Pons (tissue), 1 donor: Measurements from ENCODE around the gene TXLNB.

ENCODE experiments used
- DNase-seq: peaks from one replicate; pipeline ENCODE4 v3.0.0-alpha.2; 2016; ENCODE audit warnings: low spot score

The TXLNB gene

DNA sequence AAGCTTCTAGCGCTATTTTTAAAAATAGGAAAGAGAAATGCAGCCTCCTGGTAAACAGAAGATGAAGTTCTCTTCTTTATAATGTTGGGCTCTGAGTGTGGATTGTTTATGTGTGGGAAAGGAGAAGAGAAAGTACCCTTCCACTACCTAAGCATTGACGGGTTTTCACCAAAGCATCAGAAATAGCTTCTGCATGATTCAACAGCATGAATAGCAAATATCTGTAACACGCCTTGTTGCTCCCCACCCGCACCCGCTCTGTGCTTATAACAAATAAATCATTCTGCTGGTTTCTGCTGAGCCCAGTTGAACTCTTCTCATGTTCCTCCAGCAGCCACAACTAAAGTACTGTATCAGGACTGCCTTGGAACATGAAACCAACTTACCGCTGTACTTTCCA is 20.7 kb downstream of the TXLNB start:
- DNase-seq, result peak; percentile 54

DNA sequence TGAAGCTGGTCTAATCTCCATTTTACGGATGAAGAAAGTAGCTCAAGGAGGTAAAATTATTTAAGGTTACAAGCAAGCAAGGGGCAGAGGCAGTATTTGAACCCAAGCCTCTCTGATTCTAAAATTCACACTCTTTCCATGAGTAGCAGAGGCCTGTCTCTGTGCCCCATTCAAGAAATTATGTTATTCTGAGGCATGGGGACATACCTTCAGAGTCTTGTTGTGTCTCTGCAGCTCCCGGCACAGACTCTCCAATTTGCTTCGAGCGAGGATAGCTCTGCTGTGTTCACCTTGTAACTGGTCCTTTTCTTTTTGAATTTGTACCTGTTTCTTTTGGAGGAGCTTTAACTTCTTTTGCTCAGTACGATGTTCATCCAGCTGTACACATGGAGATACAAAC is 21.5 kb downstream of the TXLNB start:
- no peak for DNase-seq

DNA sequence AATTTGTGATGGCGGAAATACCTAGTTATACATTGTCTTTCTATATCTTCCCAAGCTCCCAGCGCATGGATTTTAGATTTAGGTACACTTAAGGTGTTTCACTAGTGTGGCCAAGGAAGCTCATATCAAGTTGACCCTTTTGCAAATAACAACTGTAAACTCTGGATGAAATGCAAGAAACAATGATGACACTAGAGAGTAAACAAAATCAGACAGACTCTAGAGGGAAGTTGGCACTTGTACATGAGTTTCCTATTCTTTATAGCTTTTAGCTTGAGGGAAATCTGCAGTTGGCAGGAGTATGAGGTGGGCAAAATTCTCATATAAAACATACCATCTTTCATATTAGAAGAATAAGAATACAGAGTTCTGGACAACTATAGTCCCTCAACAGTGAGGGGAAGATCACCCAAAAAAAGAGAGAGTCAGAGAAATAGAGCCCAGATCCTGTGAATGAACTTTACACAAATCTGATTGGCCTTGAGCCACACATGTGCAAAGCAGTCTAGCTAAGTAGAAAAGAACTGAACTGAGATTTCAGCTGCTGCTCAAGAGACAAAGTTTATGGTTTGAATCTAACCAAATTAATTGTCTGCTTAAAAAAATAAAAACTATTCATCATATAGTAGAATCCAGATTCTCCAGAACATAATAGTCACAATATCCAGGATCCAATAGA is 26.1 kb downstream of the TXLNB start:
- DNase-seq, result no peak

- peak; percentile 44 for DNase-seq
Observed at GRCh38 chr6:139262519-139263300, 29.1 kb downstream of the TXLNB start.

DNA sequence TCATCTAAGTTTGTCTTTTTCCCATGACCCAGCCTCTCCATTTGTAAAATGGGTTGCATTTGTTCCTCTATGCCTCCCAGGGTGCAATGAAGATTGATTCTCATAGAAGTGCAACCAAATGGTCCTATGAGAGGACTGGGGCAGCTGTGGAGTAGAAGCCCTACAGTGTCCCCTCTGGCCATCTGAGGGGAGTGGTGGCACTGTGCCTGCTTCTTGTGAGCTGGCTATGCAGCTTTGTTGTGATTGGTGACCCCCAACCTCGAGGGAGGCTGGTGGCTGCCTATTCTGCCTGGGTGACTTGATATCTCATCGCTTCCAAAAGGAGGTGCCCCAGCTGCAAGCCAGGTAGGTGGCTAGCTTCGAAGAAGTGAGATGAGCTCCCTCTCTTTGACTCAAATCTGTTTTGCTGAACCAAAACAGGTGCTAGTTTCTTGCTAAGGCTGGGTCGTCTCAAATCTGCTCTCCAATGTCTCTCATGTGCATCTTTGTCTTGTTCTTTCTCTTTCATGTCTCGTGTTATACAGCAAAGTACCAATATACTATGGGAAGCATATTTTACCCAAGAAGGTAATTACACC is 33.9 kb downstream of the TXLNB start:
- no peak for DNase-seq

DNA sequence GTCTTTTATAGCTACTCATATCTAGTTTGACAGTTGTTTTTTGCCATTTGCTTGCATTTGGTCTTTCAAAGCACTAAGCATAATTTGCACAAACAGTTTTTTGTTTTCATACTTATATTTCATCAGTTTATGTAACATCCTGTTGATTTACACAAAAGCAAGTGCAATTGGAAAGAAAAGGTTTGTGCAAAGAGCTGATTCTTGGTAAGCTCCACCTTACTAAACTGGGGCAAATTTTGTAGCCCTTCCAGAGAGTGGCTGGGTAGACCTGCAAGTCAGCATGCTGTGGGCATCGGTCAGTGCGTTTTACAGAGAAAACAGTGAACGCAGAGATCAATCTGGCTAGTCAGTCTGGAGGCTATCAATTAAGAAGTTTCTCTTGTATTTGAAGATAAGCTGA is 34.5 kb downstream of the TXLNB start:
- DNase-seq, result no peak

- no peak for DNase-seq
Observed at GRCh38 chr6:139256087-139256486, 35.7 kb downstream of the TXLNB start.

GRCh38 chr6:139254196-139254595 is 37.6 kb downstream of the TXLNB start:
- DNase-seq, result no peak

GRCh38 chr6:139253656-139254055 is 38.1 kb downstream of the TXLNB start:
- DNase-seq, result no peak

GRCh38 chr6:139251691-139252390 is 40.0 kb downstream of the TXLNB start:
- no peak for DNase-seq

GRCh38 chr6:139251045-139251690 is 40.6 kb downstream of the TXLNB start:
- no peak for DNase-seq

DNA sequence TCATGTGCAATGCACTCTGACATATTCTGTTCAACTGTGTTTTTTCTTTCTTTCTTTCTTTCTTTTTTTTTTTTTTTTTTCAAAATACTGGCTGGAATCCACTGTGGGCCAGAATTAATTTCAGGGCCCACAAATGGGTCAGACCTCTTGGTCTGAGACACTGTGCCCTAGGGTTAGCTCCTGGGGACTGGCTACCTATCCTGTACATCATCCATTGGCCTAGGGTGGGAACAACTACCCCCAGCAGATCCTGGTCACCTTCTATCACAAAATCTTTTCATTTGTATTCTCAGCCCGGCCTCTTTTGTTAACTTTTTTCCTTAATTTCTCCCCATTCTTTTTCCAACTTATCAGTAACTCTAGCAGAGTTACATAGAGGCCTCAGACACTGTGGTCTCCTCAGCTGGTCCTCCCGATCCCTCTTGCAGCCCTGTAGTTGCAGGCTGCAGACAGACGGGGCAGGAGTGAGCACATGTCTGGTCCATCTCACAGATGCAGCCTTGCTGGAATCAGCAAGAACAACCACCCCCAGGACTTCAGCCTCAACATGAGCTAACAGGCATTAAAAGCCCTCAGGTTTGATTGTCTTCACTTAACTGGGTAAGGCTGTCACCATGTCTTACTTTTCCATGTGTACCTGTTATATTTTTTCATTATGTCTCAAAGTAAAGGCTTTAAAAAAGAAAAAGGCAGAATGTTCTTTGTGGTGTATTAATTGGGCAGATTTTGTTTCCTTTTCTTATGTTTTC is 41.3 kb downstream of the TXLNB start:
- peak; percentile 60 for DNase-seq

- DNase-seq, result no peak
Observed at GRCh38 chr6:139249395-139249794, 42.4 kb downstream of the TXLNB start.

DNA sequence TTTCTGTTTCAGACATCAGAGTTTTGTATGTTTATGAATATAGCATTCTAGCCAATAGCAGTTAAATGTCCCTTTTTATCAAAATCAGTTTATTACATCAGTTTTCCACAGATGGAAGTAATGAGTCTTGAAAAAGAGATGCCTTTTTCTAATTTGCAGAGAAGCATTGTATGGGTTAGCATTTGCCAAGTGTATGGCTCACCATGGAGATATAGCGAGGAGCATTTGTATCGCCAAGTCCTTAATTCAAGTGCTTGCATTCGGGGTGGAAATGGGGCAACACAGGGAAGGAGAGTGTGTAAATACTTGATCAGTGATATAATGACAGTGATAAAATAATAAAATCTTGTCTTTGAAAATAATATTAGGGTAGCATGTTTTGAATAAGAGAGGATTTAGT is 42.9 kb downstream of the TXLNB start:
- DNase-seq, result no peak

DNA sequence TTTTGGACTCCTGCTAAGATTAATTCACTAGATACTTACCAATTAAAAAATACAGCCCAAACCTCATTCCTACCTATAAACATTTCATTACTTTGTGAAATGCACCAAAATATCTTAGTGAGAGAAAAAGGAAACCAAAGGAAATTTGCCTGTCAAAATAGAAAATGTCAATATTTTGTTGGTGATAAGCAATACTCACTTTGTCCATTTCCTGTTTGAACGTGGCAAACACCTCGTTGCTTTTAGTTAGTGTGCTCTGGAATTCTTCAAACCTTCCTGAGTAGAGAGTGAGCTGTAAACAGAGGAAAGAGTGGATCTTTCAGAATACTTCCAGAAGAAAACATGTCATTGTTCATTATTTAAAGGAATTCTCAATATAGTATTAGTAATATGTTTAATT is 44.2 kb downstream of the TXLNB start:
- DNase-seq, result no peak

DNA sequence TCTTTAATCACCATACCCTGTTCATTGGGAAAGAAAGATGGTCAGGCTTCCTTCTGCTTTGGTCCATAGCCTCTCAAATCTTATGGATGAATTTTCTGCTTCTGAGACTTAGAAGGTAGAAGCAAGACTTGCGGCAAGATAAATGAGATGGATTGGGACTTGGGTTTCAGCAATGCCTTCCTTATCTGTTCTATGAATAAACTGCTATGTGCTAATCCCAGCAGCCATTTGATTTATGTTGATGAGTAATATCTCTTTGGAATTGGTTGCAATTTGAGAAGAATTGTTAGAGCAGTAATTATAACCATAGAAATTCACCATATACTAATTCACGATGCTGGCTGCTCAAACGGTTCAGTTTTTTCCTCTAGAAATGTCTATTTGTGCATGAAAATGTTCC is 48.3 kb downstream of the TXLNB start:
- DNase-seq, result no peak

- no peak for DNase-seq
Observed at GRCh38 chr6:139242457-139243240, 49.1 kb downstream of the TXLNB start.

- DNase-seq, result no peak
Observed at GRCh38 chr6:139240161-139241010, 51.4 kb downstream of the TXLNB start.

- DNase-seq, result no peak
Observed at GRCh38 chr6:139239064-139239463, 52.7 kb downstream of the TXLNB start.

GRCh38 chr6:139236105-139236504 is 55.7 kb downstream of the TXLNB start:
- no peak for DNase-seq
